A549 (cell line): ENCODE measurements around the gene MLST8. TPM values are rescaled to one million over a fixed set of nuclear protein-coding genes. Genes with fewer than 3 reads are reported as not detected.

Experiments used
- ATAC-seq, 2 experiments: fragments of 200-7000 bp in 1 of 2; fragments of >200 bp in 1 of 2; cut with Nextera tagmentation in 1 of 2; cut with Tn5 transposase in 1 of 2; 3 replicates each; pipeline versions ENCODE4 v1.8.0 to v1.9.1; 2018 to 2020; ENCODE audit warnings: mild to moderate bottlenecking in 1 of 2, moderate library complexity in 1 of 2
- CTCF ChIA-PET: fragments of 300-600 bp; sonication (Branson Sonifier 250); formaldehyde crosslinking; extraction: SDS; loops from one replicate; lab custom pipeline; 2021; ENCODE audit warnings: antibody characterized with exemption, inconsistent platforms; lab: Yijun Ruan, JAX
- POLR2A ChIA-PET: fragments of 350-600 bp; formaldehyde crosslinking; extraction: SDS; loops from one replicate; lab custom pipeline; 2021; ENCODE audit warnings: antibody characterized with exemption, inconsistent platforms; lab: Yijun Ruan, JAX
- DNase-seq, 2 experiments: peaks; one replicate each; pipeline versions ENCODE4 v3.0.0 to v3.0.0-alpha.2; 2011 to 2016; ENCODE audit warnings: low read depth in 1 of 2, low spot score in 1 of 2
- FAIRE-seq: peaks from 2 replicates; lab custom pipeline; 2011; peaks lifted over from hg19 to GRCh38; lab: Jason Lieb, UNC
- H3K27ac ChIP-seq, 2 experiments: fragments of >200 bp; sonication (Bioruptor Twin); formaldehyde crosslinking; 3 replicates each; pipeline ENCODE4 v1.5.1; 2016 to 2017
- H3K4me1 ChIP-seq: fragments of >200 bp; sonication (Bioruptor Twin); formaldehyde crosslinking; 3 replicates; pipeline ENCODE4 v1.6.1; 2016
- H3K4me2 ChIP-seq: fragments of >200 bp; sonication (Bioruptor Twin); formaldehyde crosslinking; 3 replicates; pipeline ENCODE4 v1.6.1; 2016
- H3K4me3 ChIP-seq: fragments of >200 bp; sonication (Bioruptor Twin); formaldehyde crosslinking; 3 replicates; pipeline ENCODE4 v1.5.1; 2016
- H3K9me3 ChIP-seq: fragments of >200 bp; sonication (Bioruptor Twin); formaldehyde crosslinking; 3 replicates; pipeline ENCODE4 v1.6.1; 2016
- CBX2 ChIP-seq: fragments of 200-600 bp; sonication (generic); IDR thresholded peaks from 2 replicates; pipeline ENCODE4 v1.6.1; 2016; ENCODE audit warnings: low read depth, mild to moderate bottlenecking, borderline replicate concordance
- CBX8 ChIP-seq: fragments of 200-600 bp; sonication (generic); IDR thresholded peaks from 2 replicates; pipeline ENCODE4 v1.6.1; 2016
- CHD2 ChIP-seq: fragments of 150-350 bp; IDR thresholded peaks from 2 replicates; pipeline ENCODE4 v1.6.1; 2014; ENCODE audit warnings: low read length; ENCODE audit not compliant: partially characterized antibody
- CTCF ChIP-seq: fragments of >200 bp; sonication (Bioruptor Twin); formaldehyde crosslinking; IDR thresholded peaks from 3 replicates; pipeline ENCODE4 v1.5.1; 2016
- E2F6 ChIP-seq: IDR thresholded peaks from 2 replicates; pipeline ENCODE4 v1.6.1; 2012; ENCODE audit warnings: low read depth, borderline replicate concordance
- EHF ChIP-seq: fragments of 250-450 bp; sonication (Bioruptor Pico); IDR thresholded peaks from 2 replicates; pipeline ENCODE4 v1.5.0; 2020; ENCODE audit warnings: mild to moderate bottlenecking
- ELK1 ChIP-seq: fragments of 150-350 bp; IDR thresholded peaks from 2 replicates; pipeline ENCODE4 v1.6.1; 2014; ENCODE audit warnings: low read depth, mild to moderate bottlenecking, low read length
- EP300 ChIP-seq, 2 experiments: fragments of >200 bp; sonication (Bioruptor Twin); formaldehyde crosslinking; IDR thresholded peaks; 2 replicates in 1 of 2; 3 replicates in 1 of 2; pipeline ENCODE4 v1.6.1; 2016 to 2017
- FOSL2 ChIP-seq, 2 experiments: fragments of 450-650 bp in 1 of 2; fragments of >200 bp in 1 of 2; sonication (Bioruptor Twin) in 1 of 2; formaldehyde crosslinking; IDR thresholded peaks; 2 replicates each; pipeline versions ENCODE4 v1.5.0 to v1.6.1; 2016 to 2020; ENCODE audit warnings: mild to moderate bottlenecking in 1 of 2, moderate library complexity in 1 of 2
- FOXS1 ChIP-seq: fragments of 250-450 bp; sonication (Bioruptor Pico); IDR thresholded peaks from 2 replicates; pipeline ENCODE4 v1.5.0; 2020; ENCODE audit warnings: mild to moderate bottlenecking, moderate library complexity
- GATA3 ChIP-seq: IDR thresholded peaks from 2 replicates; pipeline ENCODE4 v1.6.1; 2012; ENCODE audit warnings: borderline replicate concordance
- HEYL ChIP-seq: fragments of 250-450 bp; sonication (Bioruptor Pico); IDR thresholded peaks from 2 replicates; pipeline ENCODE4 v1.8.0; 2021; ENCODE audit warnings: mild to moderate bottlenecking, moderate library complexity
- HMGXB4 ChIP-seq: fragments of 250-450 bp; sonication (Bioruptor Pico); IDR thresholded peaks from 2 replicates; pipeline ENCODE4 v1.5.0; 2021; ENCODE audit warnings: mild to moderate bottlenecking, moderate library complexity, borderline replicate concordance
- HOXA7 ChIP-seq: fragments of 250-450 bp; sonication (Bioruptor Pico); IDR thresholded peaks from 2 replicates; pipeline ENCODE4 v1.5.0; 2020; ENCODE audit warnings: mild to moderate bottlenecking, moderate library complexity
- HOXB13 ChIP-seq: fragments of 250-450 bp; sonication (Bioruptor Pico); IDR thresholded peaks from 2 replicates; pipeline ENCODE4 v1.5.0; 2020; ENCODE audit warnings: low read depth, mild to moderate bottlenecking, moderate library complexity
- HOXB5 ChIP-seq: fragments of 250-450 bp; sonication (Bioruptor Pico); IDR thresholded peaks from 2 replicates; pipeline ENCODE4 v1.5.0; 2020; ENCODE audit warnings: mild to moderate bottlenecking, moderate library complexity
- JUN ChIP-seq, 2 experiments: fragments of >200 bp; sonication (Bioruptor Twin); formaldehyde crosslinking; IDR thresholded peaks; 2 replicates in 1 of 2; 3 replicates in 1 of 2; pipeline ENCODE4 v1.6.1; 2016 to 2017
- JUNB ChIP-seq: fragments of >200 bp; sonication (Bioruptor Twin); formaldehyde crosslinking; IDR thresholded peaks from 2 replicates; pipeline ENCODE4 v1.6.1; 2016
- MAFK ChIP-seq: fragments of 450-650 bp; IDR thresholded peaks from 2 replicates; pipeline ENCODE4 v1.6.1; 2014; ENCODE audit not compliant: partially characterized antibody
- MAX ChIP-seq: IDR thresholded peaks from 2 replicates; pipeline ENCODE4 v1.6.1; 2012
- NFE2L2 ChIP-seq: fragments of 150-350 bp; conservative IDR thresholded peaks from 2 replicates; pipeline ENCODE4 v1.6.1; 2014; ENCODE audit warnings: low read length
- NPAS2 ChIP-seq: fragments of 250-450 bp; sonication (Bioruptor Pico); IDR thresholded peaks from 2 replicates; pipeline ENCODE4 v1.8.0; 2022; ENCODE audit warnings: mild to moderate bottlenecking, moderate library complexity, borderline replicate concordance
- NR3C1 ChIP-seq: fragments of >200 bp; sonication (Bioruptor Twin); formaldehyde crosslinking; IDR thresholded peaks from 3 replicates; pipeline ENCODE4 v1.6.1; 2017
- PHF8 ChIP-seq: fragments of 200-600 bp; sonication (generic); IDR thresholded peaks from 2 replicates; pipeline ENCODE4 v1.6.1; 2016; ENCODE audit warnings: low read depth, mild to moderate bottlenecking, antibody characterized with exemption, moderate library complexity, borderline replicate concordance
- POLR2A ChIP-seq: IDR thresholded peaks from 2 replicates; pipeline ENCODE4 v1.6.1; 2012; ENCODE audit warnings: mild to moderate bottlenecking, low read length
- RARB ChIP-seq: fragments of 250-450 bp; sonication (Bioruptor Pico); IDR thresholded peaks from 2 replicates; pipeline ENCODE4 v1.8.0; 2021; ENCODE audit warnings: mild to moderate bottlenecking, moderate library complexity
- RNF2 ChIP-seq: fragments of 200-600 bp; sonication (generic); IDR thresholded peaks from 2 replicates; pipeline ENCODE4 v1.6.1; 2016; ENCODE audit warnings: low read depth, mild to moderate bottlenecking, antibody characterized with exemption, moderate library complexity, borderline replicate concordance
- SMC3 ChIP-seq: fragments of >200 bp; sonication (Bioruptor Twin); formaldehyde crosslinking; IDR thresholded peaks from 3 replicates; pipeline ENCODE4 v1.6.1; 2018; ENCODE audit warnings: inconsistent platforms
- TP53 ChIP-seq: fragments of 250-450 bp; sonication (Bioruptor Pico); IDR thresholded peaks from 2 replicates; pipeline ENCODE4 v1.5.0; 2021; ENCODE audit warnings: mild to moderate bottlenecking, moderate library complexity
- ZC3H11A ChIP-seq: fragments of 450-650 bp; IDR thresholded peaks from 2 replicates; pipeline ENCODE4 v1.6.1; 2014; ENCODE audit warnings: antibody characterized with exemption, mild to moderate bottlenecking
- ZSCAN20 ChIP-seq: fragments of 250-450 bp; sonication (Bioruptor Pico); IDR thresholded peaks from 2 replicates; pipeline ENCODE4 v1.8.0; 2022; ENCODE audit warnings: mild to moderate bottlenecking, moderate library complexity
- WGBS: methylation state at CpG from one replicate; pipeline ENCODE4 v1.1.6; 2017; ENCODE audit errors: missing lambda C conversion rate; 5-methylcytosine and 5-hydroxymethylcytosine counted together
- polyA plus RNA-seq, 4 experiments: library from polyadenylated mRNA; depleted of rRNA in 3 of 4; stranded (reverse); fragments of >200 nt; fragmentation: RNase III in 1 of 4; extraction: RNeasy Plus Mini Kit Qiagen cat#74134 plus additional on column Dnase treatment in 1 of 4; gene quantifications; 2 replicates in 3 of 4; 3 replicates in 1 of 4; pipeline ENCODE4 v1.2.3, GENCODE V29; 2011 to 2017
- TF ChIP-seq, protein P1 (sequence below): IDR thresholded peaks from 2 replicates; pipeline ENCODE4 v1.6.1; 2012
- TF ChIP-seq, protein P2 (sequence below): fragments of 450-650 bp; IDR thresholded peaks from 2 replicates; pipeline ENCODE4 v1.6.1; 2014; ENCODE audit warnings: antibody characterized with exemption
- TF ChIP-seq, protein P3 (sequence below): fragments of >200 bp; sonication (Bioruptor Twin); formaldehyde crosslinking; IDR thresholded peaks from 2 replicates; pipeline ENCODE4 v1.6.1; 2016

The MLST8 gene
- polyA plus RNA-seq, 2 of the 4 experiments (the other 2 are of a cell fraction), result 46.8 to 53.9 TPM

DNA sequence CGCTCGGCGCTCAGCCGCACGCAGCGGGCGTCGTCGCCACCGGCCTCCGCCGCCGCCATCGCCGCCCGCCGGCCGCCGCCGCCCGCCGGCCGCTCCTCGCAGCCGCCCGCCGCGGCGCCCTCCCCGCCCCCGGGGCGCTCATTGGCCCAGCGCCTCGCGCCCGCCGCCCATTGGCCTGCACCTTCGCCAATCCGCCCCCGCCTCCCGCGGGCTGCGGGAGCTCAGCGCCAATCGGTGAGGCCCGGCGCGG is 9.4 kb downstream of the MLST8 start, which contains the start of gene PGP:
Gene PGP, minus strand, starts transcription at position 122 of the 250 bp plus-strand sequence. Its CDS starts 63 bp downstream, at position 59.
- no peaks in the 10 kb centered on the region for H3K9me3 ChIP-seq
- ATAC-seq (peak; percentile 77 to 86), FAIRE-seq (no peak), DNase-seq (no peak)
- H3K4me3 ChIP-seq, result peak within 1 kb of the TSS; percentile 98
- peak within 1 kb of the TSS; percentile 100 for H3K4me2 ChIP-seq
- H3K4me1 ChIP-seq, result peaks cover 30% of the 10 kb centered on the region
- WGBS, result no CpG with 5 or more reads among the region's 48 CpGs
- peak within 1 kb of the TSS; percentile 95 to 98 for H3K27ac ChIP-seq
- CTCF ChIA-PET, result interaction anchor here (1.0 kb wide), 2 partner anchors 9 to 10 kb away, joined by 3 read pairs; partner anchors contain the start of gene MLST8
- POLR2A ChIA-PET, result interaction anchor here (1.0 to 3.1 kb wide), 10 partner anchors 9 to 468 kb away, joined by 3 to 31 read pairs (median 4); partner anchors contain the start of genes ECI1, KCTD5, MLST8 and TRAF7
- TF ChIP-seq CTCF (no peak), TP53 (peak; percentile 98), NR3C1 (no peak), E2F6 (no peak), ELK1 (no peak), EHF (CRISPR knock-in tag) (peak; percentile 99), ZSCAN20 (CRISPR knock-in tag) (peak; percentile 94), NFE2L2 (no peak), HOXB5 (CRISPR knock-in tag) (peak; percentile 100), JUN (IDR thresholded peaks at IDR 0.05) (no peak; a peak in 1 of 5 replicates), CBX8 (no peak), RARB (CRISPR knock-in tag) (peak; percentile 37; the same call in 1 of the 2 replicates), CBX2 (no peak), RNF2 (no peak), SMC3 (no peak), HOXA7 (CRISPR knock-in tag) (peak; percentile 69; the same call in 1 of the 2 replicates), MAFK (no peak), HEYL (CRISPR knock-in tag) (peak; percentile 98), FOSL2 (IDR thresholded peaks at IDR 0.05) (no peak), FOSL2 (CRISPR knock-in tag; IDR thresholded peaks at IDR 0.05) (no peak; the same call in 1 of the 2 replicates), HMGXB4 (0 out of 2 replicates have a peak, but pooled peaks have one; percentile 56), POLR2A (peak; percentile 86; the same call in 1 of the 2 replicates), EP300 (IDR thresholded peaks at IDR 0.05) (no peak), PHF8 (no peak), ZC3H11A (no peak), NPAS2 (peak; percentile 96), CHD2 (peak; percentile 50), FOXS1 (CRISPR knock-in tag) (peak; percentile 100), GATA3 (no peak), JUNB (no peak), HOXB13 (CRISPR knock-in tag) (peak; percentile 99), MAX (no peak)
- TF ChIP-seq, protein P1, sequence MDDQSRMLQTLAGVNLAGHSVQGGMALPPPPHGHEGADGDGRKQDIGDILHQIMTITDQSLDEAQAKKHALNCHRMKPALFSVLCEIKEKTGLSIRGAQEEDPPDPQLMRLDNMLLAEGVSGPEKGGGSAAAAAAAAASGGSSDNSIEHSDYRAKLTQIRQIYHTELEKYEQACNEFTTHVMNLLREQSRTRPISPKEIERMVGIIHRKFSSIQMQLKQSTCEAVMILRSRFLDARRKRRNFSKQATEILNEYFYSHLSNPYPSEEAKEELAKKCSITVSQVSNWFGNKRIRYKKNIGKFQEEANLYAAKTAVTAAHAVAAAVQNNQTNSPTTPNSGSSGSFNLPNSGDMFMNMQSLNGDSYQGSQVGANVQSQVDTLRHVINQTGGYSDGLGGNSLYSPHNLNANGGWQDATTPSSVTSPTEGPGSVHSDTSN, result peak; percentile 97; the same call in 1 of the 2 replicates
- TF ChIP-seq, protein P2, sequence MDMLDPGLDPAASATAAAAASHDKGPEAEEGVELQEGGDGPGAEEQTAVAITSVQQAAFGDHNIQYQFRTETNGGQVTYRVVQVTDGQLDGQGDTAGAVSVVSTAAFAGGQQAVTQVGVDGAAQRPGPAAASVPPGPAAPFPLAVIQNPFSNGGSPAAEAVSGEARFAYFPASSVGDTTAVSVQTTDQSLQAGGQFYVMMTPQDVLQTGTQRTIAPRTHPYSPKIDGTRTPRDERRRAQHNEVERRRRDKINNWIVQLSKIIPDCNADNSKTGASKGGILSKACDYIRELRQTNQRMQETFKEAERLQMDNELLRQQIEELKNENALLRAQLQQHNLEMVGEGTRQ, result no peak
- TF ChIP-seq, protein P3, sequence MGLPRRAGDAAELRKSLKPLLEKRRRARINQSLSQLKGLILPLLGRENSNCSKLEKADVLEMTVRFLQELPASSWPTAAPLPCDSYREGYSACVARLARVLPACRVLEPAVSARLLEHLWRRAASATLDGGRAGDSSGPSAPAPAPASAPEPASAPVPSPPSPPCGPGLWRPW, result no peak
